Lower leg skin (tissue), 3 donors: ENCODE data around the gene STARD9.

Experiments
- POLR2A ChIP-seq, 2 donors: fragments of 450-650 bp; IDR thresholded peaks; one replicate each; pipeline ENCODE4 v1.6.1; 2016 to 2017; ENCODE audit warnings: antibody characterized with exemption in 2 of 2, mild to moderate bottlenecking in 1 of 2, moderate library complexity in 1 of 2
- TF ChIP-seq, protein P1 (sequence below), 3 donors: fragments of 450-650 bp; IDR thresholded peaks; one replicate each; pipeline ENCODE4 v1.5.1; 2016; ENCODE audit warnings: antibody characterized with exemption in 3 of 3, mild to moderate bottlenecking in 3 of 3, moderate library complexity in 2 of 3

DNA sequence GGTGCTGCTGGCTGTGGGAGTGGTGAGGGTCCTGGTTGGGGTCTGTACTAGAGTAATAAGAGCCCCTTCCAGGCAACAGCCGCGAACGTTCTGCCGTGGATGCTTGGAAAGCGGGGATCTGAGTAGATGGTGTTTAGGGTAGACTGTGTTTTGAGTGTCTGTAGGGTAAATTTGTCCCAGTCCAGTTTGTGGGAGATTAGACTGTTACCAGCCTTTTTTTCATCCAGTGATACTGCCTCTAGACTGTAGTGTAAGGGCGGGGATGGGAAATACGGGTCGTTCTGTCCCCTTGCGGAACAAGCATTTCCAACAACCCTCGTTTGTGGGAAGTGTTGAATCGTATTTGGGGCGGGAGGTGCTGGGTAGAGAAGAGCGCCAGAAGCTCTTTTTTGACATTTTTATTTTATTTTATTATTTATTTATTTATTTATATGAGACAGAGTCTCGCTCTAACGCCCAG, 26.3 kb upstream of the STARD9 start:
- TF ChIP-seq, protein P1, sequence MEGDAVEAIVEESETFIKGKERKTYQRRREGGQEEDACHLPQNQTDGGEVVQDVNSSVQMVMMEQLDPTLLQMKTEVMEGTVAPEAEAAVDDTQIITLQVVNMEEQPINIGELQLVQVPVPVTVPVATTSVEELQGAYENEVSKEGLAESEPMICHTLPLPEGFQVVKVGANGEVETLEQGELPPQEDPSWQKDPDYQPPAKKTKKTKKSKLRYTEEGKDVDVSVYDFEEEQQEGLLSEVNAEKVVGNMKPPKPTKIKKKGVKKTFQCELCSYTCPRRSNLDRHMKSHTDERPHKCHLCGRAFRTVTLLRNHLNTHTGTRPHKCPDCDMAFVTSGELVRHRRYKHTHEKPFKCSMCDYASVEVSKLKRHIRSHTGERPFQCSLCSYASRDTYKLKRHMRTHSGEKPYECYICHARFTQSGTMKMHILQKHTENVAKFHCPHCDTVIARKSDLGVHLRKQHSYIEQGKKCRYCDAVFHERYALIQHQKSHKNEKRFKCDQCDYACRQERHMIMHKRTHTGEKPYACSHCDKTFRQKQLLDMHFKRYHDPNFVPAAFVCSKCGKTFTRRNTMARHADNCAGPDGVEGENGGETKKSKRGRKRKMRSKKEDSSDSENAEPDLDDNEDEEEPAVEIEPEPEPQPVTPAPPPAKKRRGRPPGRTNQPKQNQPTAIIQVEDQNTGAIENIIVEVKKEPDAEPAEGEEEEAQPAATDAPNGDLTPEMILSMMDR (IDR thresholded peaks at IDR 0.05) = no peak
- TF ChIP-seq POLR2A (IDR thresholded peaks at IDR 0.05) = no peak
